Caki2 (cell line): ENCODE results near the gene ANKRD49. TPM values are rescaled to one million over a fixed set of nuclear protein-coding genes. Genes with fewer than 3 reads are reported as not detected.
A peak's percentile ranks its signal among the peaks of the same experiment; 100 is the strongest.
"Not testable (repeated sequence)": the region's sequence is repeated elsewhere in the genome, so short reads cannot be mapped to it uniquely, and the experiment has no call there.

Experiments used
- DNase-seq: peaks from one replicate; pipeline ENCODE4 v3.0.0-alpha.2; 2015; ENCODE audit warnings: low read depth
- in situ Hi-C: cut with HindIII; loops from 2 replicates; pipeline ENCODE4 v1.10.0; 2016; ENCODE audit warnings: low sequenced_read_pairs, low pct_unique_long_range_greater_than_20kb, mixed read lengths
- total RNA-seq: library from RNA; depleted of rRNA; stranded (reverse); fragments of >200 nt; shearing (Covaris generic); gene quantifications from 2 replicates; pipeline ENCODE4 v1.2.3, GENCODE V29; 2014; ENCODE audit warnings: low replicate concordance

ANKRD49 gene
- total RNA-seq, 1 experiment from 2014 or later = 4.2 TPM

GRCh38 chr11:94500181-94500580 lies 6.4 kb downstream of the ANKRD49 start:
- in situ Hi-C loops = no loop called here
- no peak for DNase-seq

DNA sequence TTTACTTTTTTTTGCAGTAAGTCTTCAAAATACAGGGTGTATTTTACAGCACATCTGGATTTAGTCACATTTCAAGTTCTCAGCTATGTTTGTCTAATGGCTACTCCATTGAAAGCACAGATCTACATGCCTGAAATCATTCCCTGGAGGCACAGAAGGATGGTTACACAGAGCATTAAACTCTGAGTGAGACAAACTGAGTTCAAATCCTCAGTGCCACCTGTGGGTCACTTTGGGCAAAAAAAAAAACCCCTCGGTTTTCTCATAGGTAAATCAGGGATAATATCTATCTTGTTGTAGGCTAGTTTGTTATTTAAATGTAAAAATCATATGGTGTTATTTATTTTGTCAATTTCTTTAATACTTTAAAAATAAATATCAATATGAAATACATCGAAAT lies 7.7 kb downstream of the ANKRD49 start:
- DNase-seq = no peak
- in situ Hi-C loops = no loop called here

DNA sequence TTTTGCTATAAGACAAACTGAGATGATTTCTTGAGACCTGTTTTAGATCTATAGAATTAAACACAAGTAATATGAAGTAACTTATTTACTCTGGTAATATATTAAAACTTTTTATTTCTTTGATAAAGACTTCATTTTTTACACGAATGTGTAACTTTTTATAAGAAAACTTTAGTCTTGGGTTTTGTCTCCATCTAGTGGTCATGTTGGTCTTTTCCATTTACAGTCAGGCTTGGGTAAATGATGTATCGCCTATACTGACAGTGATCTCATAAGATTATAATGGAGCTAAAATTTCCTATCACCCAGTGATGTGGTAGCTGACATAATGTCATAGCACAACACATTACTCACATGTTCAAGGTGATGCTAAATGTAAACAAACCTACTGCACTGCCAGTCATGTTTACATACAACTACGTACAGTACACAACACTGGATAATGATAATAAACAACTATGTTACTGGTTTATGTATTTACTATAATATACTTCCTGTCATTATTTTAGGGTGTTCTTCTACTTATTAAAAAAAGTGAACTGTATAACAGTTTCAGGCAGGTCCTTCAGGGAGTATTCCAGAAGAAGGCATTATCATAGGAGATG lies 11.0 kb downstream of the ANKRD49 start:
- peak; percentile 14 for DNase-seq
- in situ Hi-C loops = no loop called here

- in situ Hi-C loops, DNase-seq: not testable (repeated sequence)
These were observed 12.7 kb downstream of the ANKRD49 start for GRCh38 chr11:94506513-94506912.

DNA sequence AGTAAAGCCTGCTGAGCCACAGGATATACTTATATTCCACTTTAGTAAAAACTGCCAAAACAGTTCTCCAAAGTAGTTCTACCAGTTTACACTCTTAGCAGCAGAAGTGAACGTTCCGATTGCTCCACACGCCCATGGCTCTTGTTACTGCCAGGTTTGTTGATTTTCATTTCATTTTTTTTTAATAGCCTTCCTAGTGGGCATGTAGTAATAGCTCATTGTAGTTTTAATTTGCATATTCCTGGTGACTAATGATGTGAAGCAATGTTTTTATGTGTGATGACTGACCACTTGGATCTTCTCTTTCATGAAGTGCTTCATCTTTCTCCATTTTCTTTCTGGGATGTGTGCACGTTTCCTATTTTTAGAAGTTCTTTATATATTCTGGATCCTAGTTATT lies 13.7 kb downstream of the ANKRD49 start:
- in situ Hi-C loops = no loop called here
- no peak for DNase-seq

DNA sequence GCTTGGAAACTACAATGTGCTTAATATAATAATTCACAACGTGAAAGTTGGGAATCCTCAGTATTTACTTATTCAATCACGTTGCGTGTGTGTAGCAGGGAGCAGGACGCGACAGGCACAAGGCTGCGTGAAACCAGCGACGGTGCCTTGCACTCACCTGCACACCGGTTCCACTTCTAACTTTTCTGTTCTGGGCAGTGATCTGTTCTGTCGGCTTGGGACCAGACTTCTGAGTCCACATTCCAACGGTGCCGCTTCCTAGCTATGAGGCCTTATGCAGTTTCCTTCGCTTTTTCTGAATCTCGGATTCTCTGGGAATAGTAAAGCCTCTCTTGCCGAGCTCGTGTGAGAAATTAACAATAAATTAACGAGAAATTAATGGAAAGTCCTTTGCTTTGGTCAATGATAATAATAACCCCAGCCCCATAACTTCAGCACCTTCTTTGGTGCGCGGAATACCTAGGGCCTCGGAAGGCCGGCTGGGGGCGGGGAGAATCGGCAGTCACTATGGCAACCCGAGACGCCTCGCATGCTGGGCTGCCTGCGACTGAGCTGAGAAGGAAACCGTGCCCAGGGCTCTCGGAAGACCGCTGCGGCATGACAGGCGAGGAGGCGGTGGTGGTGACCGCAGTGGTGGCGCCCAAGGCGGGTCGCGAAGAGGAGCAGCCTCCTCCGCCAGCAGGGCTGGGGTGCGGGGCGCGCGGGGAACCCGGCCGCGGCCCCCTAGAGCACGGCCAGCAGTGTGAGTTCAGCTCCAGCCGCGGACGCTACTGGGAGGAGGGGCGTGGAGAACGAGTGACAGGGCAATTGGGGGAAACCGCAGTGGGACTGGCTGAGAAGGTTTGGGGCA lies 18.4 kb downstream of the ANKRD49 start, which contains the start of gene C11orf97:
TSS of gene C11orf97 (plus strand) at position 530 of the 850 bp plus-strand sequence. CDS start at position 598, 68 bp downstream.
- in situ Hi-C loops = no loop called here
- DNase-seq = peak; percentile 45

GRCh38 chr11:94513091-94513490 lies 19.3 kb downstream of the ANKRD49 start:
- no peak for DNase-seq
- in situ Hi-C loops = no loop called here

DNA sequence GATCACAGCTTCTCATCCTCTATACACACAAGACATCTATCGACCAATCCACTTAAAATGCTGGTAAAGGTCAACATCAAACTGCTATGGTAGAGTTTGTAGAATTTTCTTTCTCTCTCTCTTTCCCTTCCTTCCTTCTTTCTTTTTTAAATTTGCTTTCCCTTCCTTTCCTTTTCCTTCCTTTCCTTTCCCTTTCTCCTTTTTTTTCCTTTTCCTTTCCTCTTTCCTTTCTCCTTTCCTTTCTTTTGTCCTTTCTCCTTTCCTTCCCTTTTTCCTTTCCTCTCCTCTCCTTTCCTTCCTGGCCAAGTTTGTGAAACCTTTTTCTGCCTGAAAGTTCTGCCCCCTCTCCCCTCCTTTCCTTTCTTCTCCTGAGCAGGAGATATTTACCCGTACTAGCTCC lies 21.6 kb downstream of the ANKRD49 start:
- in situ Hi-C loops = no loop called here
- DNase-seq = no peak

DNA sequence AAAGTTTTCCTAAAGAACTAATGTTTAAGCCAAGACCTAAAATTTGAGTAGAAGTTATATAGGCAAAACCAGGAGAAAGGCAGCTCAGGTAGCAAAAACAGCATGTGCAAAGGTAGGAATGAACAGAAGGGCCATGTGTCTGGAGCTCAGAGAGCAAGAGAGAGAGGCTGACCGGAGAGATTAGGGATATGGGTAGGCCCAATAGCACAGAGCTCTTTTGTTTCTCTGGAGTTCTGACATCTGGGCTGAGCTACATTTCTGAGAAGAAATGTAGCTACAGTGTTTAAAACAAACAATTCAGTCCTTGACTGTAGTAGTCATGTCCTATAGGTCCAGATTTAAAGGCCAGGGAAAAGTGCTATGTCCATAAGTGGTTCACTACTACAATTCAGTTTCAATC lies 22.9 kb downstream of the ANKRD49 start:
- DNase-seq = no peak
- in situ Hi-C loops = no loop called here

DNA sequence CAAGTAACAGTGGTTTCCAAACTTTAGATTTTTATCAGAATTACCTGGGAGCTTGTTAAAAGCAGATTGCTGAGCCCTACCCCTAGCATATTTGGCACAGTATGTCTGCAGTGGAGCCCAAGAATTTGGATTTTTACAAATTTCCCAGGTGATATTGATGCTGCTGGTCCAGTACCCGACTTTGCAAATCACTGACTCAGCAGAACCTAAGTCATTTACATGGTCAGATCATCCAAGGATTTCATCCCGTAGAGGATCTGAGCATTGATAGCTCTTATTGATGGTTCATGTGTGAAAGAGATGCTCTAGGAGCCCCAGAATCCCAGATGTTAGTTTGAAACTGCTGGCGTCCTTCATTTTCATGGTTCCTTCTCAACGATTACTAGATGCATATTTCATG lies 24.5 kb downstream of the ANKRD49 start:
- no peak for DNase-seq
- in situ Hi-C loops = no loop called here

GRCh38 chr11:94519478-94520084 lies 25.8 kb downstream of the ANKRD49 start:
- DNase-seq = no peak

DNA sequence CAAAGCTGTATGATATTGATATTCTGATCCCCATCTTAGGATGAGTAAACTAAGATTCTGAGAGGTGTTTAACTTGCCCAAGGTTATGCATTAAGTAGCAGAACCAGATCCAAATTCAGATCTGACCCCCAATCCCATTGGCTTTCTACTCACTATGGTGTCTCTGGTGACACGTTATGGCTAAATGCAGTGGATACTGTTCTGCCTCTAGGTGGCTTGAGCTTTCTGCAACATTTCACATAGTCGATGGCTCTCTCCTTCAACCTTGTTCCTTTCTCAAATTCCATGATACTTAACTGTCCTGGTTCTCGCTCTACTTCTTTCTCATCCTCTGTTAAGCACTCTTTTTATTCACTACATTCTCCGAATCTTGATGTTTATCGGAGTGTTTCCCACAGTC lies 27.9 kb downstream of the ANKRD49 start:
- DNase-seq = no peak
- in situ Hi-C loops = no loop called here

More at GRCh38 chr11:94519478-94520084, 25.8 kb downstream of the ANKRD49 start:
- in situ Hi-C loops = no loop called here

DNA sequence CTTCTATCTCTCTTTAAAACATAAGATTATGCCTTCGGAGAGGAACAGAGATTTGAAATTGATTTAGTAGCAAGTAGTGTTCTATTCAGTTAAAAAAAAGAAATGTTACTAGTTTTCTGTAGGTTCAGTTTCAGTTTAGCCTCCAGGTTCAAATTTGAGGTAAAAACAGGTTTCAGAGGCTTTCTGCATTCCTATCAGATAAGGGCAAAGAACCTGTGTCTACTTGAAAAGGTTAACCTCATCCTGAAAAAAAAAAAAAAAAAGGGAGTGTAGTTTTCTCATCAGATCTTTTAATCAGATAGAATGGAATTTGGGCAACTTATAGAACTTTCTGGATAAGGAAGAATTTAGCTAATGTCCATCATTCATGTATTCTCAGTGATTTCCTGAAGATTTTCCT lies 30.6 kb downstream of the ANKRD49 start:
- in situ Hi-C loops = no loop called here
- no peak for DNase-seq

GRCh38 chr11:94525546-94526324 lies 32.0 kb downstream of the ANKRD49 start:
- DNase-seq = no peak
- in situ Hi-C loops = no loop called here

GRCh38 chr11:94526645-94527438 lies 33.1 kb downstream of the ANKRD49 start:
- no peak for DNase-seq
- in situ Hi-C loops = no loop called here

DNA sequence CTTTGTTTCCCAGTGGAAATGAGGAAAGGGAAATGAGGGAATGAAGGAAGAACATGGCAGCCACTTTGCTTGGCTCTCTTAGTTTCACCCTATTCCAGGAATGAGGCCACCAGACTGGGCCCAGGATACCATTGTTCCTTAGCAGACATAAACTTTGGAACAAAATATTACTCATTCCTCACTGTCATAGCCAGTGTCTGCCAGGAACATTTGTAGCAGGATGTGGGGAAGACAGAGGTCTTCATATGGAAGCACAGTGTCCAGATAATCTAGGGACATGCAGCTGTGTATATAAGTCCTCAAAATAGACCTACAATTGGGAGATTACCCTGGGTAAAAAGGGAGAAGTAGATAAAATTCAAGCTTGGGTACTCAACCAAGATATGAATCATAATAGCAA lies 34.8 kb downstream of the ANKRD49 start:
- in situ Hi-C loops = no loop called here
- no peak for DNase-seq

DNA sequence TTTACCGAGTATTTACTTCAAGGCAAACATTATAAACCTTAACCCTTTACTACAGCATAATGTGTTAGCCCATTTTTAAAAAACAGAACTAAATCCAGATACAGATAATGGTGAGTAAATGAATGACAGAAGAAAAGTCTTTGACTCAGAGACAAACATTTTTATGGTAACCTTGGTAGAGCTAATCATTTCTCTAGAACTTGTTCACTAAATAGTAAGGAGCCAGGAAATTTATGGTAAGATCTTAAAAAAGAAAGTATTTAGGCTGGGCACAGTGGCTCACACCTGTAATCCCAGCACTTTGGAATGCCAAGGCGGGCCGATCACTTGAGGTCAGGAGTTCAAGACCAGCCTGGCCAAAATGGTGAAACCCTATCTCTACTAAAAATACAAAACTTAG lies 38.4 kb downstream of the ANKRD49 start:
- in situ Hi-C loops = no loop called here
- no peak for DNase-seq

- no peak for DNase-seq
- in situ Hi-C loops = no loop called here
These were observed 39.4 kb downstream of the ANKRD49 start for GRCh38 chr11:94533206-94533605.
